H1 (cell line): ENCODE results near the gene DPYD. TPM values are rescaled to one million over a fixed set of nuclear protein-coding genes. Genes with fewer than 3 reads are reported as not detected.

Experiments
- BACH1 ChIP-seq: IDR thresholded peaks from 2 replicates; pipeline ENCODE4 v1.6.1; 2012; ENCODE audit warnings: low read length, improper control_type of control experiment
- CBX5 ChIP-seq: fragments of 300-800, 300-1000 bp; sonication (generic); IDR thresholded peaks from 2 replicates; pipeline ENCODE4 v1.7.1; 2016; ENCODE audit warnings: antibody characterized with exemption, low read length, low read depth
- CEBPB ChIP-seq: IDR thresholded peaks from 2 replicates; pipeline ENCODE4 v1.6.1; 2012; ENCODE audit warnings: low read depth, low read length
- CHD7 ChIP-seq: fragments of 300-600 bp; sonication (generic); IDR thresholded peaks from 2 replicates; pipeline ENCODE4 v1.7.1; 2012; ENCODE audit warnings: low read length, moderate library complexity, mild to moderate bottlenecking, inconsistent platforms; ENCODE audit not compliant: insufficient replicate concordance
- POLR2A ChIP-seq, 2 experiments: IDR thresholded peaks; 1 replicate in 1 of 2; 2 replicates in 1 of 2; pipeline ENCODE4 v1.6.1; 2011; ENCODE audit warnings: low read depth in 2 of 2, low read length in 2 of 2, mild to moderate bottlenecking in 2 of 2; ENCODE audit errors: control extremely low read depth in 1 of 2
- RFX5 ChIP-seq: IDR thresholded peaks from 2 replicates; pipeline ENCODE4 v1.6.1; 2011; ENCODE audit warnings: low read depth, low read length, improper control_type of control experiment, borderline replicate concordance
- SIRT6 ChIP-seq: IDR thresholded peaks from one replicate; pipeline ENCODE4 v1.7.1; 2012; ENCODE audit warnings: low read length, inconsistent platforms
- SP1 ChIP-seq: IDR thresholded peaks from 2 replicates; pipeline ENCODE4 v1.6.1; 2011; ENCODE audit warnings: low read depth, low read length
- polyA plus RNA-seq, 7 experiments: library from polyadenylated mRNA; depleted of rRNA in 3 of 7; stranded (reverse) in 5 of 7; unstranded in 2 of 7; fragments of >200 nt in 5 of 7; fragments of 200-250 nt in 2 of 7; gene quantifications; 1 replicate in 5 of 7; 2 replicates in 1 of 7; 4 replicates in 1 of 7; pipeline versions ENCODE4 v1.2.1 to v1.2.3, GENCODE V29; 2011 to 2013; ENCODE audit warnings: missing spikeins in 2 of 7, mixed read lengths in 2 of 7
- total RNA-seq: library from RNA; stranded (reverse); fragmentation: NEBNext Ultra II Directional; extraction: Animal tissue kit (Norgen Biotek cat#: 25700); gene quantifications from 2 replicates; pipeline ENCODE4 v1.2.1, GENCODE V29; 2021

The DPYD gene
- total and polyA plus RNA-seq, 2 of the 8 experiments (the other 6 are each of a cell fraction or from before 2014, with no cell fraction given), result 0.29 to 0.73 TPM

GRCh38 chr1:97905141-97905940, 15.5 kb downstream of the DPYD start (continued):
- TF ChIP-seq CHD7 (no peak), SP1 (no peak), BACH1 (no peak), RFX5 (no peak), CBX5 (no peak), CEBPB (no peak), SIRT6 (no peak), POLR2A (IDR thresholded peaks at IDR 0.05; ENCODE audit: control extremely low read depth in 1 of 2, low read depth in 2 of 2, low read length in 2 of 2) (no peak)
- TF ChIP-seq, all 59 proteins: peak for 0
